OCI-LY3 (cell line): ENCODE data around the gene HERC6.

Source experiments
- CTCF ChIP-seq: fragments of 200-600, 300-600 bp; sonication (generic); IDR thresholded peaks from 2 replicates; pipeline ENCODE4 v1.5.1; 2014; ENCODE audit warnings: antibody characterized with exemption, low read length, low read depth
- EZH2phosphoT487 ChIP-seq: fragments of 200-600 bp; shearing (Covaris generic); IDR thresholded peaks from 2 replicates; pipeline ENCODE4 v1.6.1; 2018; ENCODE audit warnings: antibody characterized with exemption, mixed run types, low read depth

GRCh38 chr4:88451205-88451604 lies 72.6 kb downstream of the HERC6 start:
- no peak for TF ChIP-seq CTCF
- no peak for TF ChIP-seq EZH2phosphoT487
